GM18873 (cell line): ENCODE data around the gene HYI.
"Not testable (repeated sequence)": the region's sequence is repeated elsewhere in the genome, so short reads cannot be mapped to it uniquely, and the experiment has no call there.

Experiments
- ATAC-seq: cut with Tn5 transposase; IDR thresholded peaks from one replicate; pipeline ENCODE4 v1.9.1; 2021; ENCODE audit warnings: mild to moderate bottlenecking, moderate library complexity, moderate number of reproducible peaks; ENCODE audit not compliant: unreplicated experiment, low FRiP score

HYI gene

DNA sequence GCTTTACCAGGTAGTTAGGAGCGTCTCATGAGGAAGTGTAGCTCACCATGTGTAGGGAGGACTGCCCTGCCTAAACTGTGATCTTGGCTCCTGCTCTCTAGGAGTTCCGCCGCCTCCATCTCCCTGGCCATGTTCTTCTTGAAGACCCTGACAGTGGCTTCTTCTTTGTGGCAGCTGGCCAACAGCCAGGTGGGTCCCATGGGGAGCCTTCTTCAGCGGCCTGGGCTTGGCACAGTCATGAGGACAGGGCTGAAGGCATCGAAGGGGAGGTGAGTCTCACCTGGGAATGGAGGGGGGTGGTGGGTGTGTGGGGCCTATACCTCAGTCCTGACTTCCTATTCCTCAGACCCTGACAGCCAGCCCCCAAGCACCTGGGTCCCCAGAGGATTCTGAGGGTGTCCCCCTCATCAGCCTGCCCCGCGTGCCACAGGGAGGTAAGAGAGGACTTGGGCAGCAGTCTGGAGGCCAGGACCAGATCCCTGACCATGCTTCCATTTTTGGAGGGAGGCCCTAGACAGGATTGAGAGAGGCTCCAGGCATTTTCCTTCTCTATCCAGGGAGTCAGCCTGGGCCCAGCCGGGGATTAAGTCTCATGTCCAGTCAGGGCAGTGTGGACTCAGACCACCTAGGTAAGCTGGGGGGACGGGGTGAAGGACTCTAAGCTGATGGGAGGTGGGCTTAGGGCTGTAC, 21.4 kb downstream of the HYI start:
- no peak for ATAC-seq

DNA sequence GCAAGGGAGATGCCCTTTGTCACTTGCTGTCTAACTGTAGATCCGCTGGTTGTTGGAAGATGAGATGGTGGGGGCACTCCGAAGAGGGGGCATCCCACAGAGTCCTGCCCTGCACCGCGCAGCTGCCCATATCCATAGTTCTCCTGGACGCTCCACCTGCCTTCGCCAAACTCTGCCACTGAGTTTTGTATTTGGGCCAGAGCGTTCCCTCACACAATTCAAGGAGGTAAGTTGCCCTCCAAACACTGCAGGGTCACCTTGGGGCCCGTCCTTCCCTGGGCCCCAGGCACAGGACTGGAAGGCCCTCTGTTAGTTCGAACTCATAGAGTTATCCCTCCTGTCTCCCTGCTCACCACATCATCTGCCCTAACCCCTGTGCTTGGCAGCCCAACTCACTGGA, 22.1 kb downstream of the HYI start:
- no peak for ATAC-seq

DNA sequence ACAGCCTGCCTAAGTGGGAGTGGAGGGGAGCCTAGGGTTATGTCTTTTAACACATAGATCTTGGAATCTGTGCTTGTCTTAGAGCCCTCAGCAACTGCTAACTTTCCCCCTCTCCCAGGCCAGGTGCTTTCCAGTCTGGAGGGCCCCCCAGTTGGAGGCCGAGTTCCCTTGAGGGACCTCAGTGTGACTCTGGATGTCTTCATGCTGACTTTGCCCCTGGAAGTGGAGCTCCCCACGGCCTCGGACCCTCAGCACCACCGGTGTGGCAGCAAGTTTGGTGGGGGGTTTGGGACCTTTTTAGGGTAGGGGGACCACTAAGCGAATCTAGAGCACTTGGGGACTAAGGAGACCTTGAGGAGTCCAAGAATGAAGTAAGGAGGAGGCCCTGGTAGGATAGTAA, 22.9 kb downstream of the HYI start:
- no peak for ATAC-seq

DNA sequence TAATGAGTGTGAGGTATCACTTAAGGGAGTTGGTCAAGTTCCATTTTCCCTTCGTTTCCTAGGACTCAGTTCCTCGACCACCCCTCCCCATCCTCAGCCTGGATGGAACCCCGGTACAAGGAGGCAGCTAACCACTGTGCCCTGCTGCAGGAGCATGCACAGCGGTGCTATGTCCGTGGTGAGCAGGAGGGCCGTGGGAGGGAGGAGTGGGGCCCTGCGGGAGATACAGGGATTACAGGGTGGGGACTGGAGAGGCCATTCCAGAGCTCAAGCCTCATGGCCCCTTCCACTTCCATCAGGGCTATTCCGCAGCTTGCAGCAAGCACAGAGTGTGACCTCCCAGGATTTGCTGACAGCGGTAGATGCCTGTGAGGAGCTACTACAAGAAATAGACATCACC, 25.8 kb downstream of the HYI start:
- no peak for ATAC-seq

DNA sequence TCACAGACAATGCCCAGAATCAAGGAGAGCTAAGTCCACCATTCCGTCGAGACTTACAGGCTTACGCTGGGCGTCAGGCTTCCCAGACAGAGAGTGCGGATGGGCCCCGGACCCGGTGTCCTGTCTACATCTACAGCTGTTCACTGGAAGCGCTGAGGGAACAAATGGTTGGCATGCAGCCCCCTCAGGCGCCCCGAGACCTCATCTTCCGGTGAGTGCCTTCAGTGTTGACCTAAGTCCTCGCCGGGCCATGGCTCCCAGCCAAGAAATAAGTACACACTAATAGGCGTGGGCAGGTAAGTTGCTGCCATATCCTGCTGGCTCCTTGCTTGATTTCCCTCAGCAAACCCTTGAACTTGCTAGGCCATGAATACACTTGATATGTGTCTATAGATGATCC, 26.2 kb downstream of the HYI start:
- ATAC-seq, result no peak

DNA sequence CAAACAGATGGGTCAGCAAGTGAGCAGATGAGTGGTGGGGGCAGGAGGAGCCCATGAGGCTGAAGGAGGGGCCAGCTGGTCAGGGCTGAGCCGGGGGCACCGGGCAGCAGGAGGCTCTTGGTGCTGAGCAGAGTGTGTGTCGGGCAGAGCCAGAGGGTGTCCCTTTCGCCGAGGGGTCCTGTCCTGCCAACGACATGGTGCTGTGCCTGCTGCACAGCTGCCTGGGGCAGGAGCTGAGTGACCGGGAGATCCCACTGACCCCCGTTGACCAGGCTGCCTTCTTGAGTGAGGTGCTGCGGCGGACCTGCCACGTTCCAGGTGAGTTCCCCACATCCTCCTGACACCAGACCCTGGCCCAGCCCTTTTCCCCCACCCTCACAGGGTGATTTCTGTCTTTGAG, 27.5 kb downstream of the HYI start:
- ATAC-seq, result no peak

DNA sequence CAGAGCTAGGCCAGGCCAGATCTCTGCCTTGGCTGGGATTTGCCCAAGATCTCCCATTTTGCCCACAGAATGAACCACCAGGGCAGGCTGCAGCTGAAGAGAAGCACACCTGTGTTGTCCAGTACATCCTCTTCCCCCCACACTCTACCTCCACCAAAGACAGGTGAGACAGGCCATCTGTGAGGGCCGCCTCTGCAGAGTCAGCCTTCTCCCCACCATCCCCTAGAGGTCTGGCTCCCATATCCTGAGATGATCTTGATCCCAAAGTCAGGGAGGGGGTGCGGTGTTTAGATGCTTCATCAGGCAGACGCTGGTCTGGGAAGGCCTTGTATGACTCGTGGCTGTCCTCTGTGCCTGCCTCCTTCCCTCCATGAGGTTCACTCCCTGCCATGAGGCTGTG, 28.7 kb downstream of the HYI start:
- no peak for ATAC-seq

DNA sequence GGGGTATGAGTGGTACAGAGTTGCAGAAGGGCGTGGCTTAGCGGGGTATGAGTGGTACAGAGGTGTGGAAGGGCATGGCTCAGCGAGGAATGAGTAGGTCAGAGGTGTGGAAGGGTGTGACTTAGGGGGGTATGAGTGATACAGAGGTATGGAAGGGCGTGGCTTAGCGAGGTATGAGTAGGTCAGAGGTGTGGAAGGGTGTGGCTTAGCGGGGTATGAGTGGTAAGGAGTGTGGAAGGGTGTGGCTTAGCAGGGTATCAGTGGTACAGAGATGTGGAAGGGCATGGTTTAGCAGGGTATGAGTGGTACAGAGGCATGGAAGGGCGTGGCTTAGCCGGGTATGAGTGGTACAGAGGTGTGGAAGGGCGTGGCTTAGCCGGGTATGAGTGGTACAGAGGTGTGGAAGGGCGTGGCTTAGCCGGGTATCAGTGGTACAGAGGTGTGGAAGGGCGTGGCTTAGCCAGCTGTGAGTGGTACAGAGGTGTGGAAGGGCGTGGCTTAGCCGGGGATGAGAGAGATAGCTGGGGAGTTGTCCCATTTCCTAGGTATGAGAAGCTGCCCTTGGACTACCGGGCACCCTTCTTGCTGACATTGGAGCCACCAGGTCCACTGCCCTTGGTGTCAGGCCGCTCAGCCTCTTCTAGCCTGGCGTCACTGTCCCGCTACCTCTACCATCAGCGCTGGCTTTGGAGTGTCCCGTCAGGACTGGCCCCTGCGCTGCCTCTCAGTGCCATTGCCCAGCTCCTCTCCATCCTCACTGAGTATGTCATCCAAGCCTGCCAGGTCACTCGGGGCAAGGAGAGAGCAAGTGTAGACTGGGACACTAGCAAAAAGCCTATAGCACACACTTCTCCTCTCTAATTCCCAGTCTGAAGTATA, 29.8 kb downstream of the HYI start:
- ATAC-seq, result no peak

DNA sequence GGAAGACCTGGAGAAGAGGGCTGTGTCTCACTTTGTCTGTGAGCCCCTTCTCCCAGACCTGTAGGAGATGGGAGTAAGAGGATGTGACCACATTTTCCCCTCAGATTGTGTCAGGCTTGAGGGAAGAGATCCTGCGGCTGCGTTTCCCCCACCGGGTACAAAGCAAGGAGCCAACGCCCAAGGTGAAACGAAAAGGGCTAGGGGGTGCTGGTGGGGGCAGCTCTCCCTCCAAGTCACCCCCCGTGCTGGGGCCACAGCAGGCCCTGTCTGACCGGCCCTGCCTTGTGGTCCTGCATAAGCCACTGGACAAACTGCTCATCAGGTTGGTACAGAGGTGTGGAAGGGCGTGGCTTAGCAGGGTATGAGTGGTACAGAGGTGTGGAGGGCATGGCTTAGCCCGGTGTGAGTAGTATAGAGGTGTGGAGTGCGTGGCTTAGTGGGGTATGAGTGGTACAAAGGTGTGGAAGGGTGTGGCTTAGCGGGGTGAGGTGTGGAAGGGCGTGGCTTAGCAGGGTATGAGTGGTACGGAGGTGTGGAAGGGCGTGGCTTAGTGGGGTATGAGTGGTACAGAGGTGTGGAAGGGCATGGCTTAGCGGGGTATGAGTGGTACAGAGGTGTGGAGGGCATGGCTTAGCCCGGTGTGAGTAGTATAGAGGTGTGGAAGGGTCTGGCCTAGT, 30.6 kb downstream of the HYI start:
- no peak for ATAC-seq

DNA sequence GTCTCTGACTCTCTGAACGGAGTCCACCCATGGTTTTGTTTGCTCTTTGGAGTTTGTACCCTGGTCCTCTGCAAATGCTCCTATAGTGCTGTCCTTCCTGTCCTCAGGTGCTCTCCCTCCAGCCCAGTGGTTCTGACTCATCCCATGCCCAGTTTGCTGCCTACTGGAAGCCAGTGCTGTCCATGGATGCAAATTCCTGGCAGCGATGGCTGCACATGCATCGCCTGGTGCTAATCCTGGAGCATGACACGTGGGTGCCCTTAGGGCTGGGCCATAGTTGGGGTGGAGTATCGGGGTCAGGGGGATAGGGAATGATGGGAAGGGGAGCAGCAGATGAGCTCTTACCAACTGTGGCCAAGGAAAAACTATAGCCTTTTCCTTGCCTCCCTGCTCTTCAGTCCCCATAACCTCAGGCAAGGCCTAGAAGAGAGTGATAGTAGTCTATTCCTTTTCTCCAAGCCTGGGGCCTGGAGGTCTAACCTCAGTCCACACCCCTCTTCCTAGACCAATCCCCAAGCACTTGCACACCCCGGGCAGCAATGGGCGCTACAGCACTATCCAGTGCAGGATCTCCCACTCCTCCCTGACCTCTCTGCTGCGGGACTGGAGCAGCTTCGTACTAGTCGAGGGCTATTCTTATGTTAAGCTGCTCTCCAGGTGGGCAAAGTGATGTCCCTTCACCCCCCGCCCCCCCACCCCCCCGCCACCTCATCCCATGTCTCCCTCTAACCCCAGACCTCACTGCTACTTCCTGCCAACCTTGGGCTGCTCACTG, 31.6 kb downstream of the HYI start:
- ATAC-seq, result no peak

DNA sequence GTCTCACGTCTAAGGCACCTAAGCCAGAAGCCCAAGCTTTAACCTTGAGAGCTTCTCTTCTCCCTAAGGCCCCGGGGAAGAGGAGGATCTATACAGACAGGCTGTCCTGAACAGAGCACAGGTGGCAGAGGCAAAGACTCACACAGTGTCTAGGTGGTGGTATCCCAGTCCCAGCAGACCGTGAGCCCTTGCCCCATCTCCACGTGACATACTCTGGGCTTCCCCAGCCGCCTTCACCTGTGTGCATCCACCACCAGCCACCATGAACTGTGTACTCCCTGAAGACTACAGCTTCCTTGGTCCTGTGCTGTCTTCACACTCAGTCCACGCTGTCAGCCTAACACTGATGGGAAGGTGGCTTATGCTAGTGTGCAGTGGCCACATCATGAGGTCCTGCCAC, 32.3 kb downstream of the HYI start:
- ATAC-seq, result no peak

DNA sequence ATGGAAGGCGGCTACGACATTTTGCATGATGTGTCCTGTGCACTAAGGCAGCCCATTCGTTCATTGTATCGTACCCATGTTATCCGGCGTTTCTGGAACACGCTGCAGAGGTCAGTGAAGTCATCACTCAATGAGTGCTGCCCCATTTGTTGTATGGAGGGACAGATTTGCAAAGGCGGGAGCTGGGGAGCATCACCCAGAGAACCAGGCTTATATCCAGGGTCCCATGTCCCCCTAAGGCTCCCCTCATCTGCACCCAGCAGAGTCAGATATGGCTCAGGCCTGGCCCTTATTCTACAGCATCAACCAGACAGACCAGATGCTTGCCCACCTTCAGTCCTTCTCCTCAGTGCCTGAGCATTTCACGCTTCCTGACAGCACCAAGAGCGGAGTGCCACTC, 32.9 kb downstream of the HYI start:
- ATAC-seq, result no peak

DNA sequence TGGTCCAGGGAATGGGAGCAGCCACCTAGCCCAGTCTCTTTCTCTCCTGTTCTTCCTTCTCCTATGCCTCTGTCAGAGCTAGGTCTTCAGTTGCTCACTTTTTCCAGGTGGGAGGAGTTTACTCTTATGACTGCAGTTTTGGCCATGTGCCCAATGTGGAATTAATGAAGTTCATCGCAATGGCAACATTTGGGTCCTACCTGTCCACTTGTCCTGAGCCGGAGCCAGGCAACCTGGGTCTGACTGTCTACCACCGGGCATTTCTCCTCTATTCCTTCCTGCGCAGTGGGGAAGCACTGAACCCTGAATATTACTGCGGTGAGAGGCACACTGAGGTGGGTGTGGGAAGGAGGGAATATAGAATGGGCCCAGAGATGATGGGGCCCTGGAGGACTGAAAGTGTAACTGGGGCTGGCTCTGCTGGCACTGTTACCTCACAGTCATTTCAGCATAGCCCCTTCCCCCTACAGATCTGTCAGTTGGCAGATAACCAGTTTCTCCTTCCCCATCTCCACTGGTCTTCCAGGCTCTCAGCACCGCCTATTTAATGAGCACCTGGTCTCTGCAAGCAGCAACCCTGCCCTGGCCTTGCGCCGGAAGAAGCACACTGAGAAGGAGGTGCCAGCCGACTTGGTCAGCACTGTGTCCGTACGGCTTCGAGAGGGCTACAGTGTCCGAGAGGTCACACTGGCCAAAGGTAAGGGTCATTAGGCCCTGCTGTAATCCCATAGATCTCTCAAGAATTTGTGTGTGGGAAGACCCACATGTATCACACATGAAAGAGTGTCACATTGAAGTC, 33.9 kb downstream of the HYI start:
- no peak for ATAC-seq

DNA sequence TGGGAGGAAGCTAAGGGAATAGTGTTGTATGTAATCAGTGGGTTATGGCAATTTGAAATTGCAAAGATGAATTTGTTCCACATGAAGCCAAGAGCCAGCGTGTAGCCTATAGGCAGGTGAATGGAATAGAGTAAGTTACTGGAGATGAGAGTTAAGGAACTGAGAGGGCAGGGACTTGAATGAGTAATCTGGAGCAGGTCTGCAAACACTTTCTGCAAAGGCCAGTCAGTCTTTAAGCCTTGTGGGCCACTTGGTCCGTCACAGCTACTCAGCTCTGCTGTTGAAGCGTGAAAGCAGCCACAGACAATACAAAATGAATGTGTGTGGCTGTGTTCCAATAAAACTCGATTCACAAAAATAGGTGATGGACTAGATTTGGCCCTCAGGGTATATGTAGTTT, 34.9 kb downstream of the HYI start:
- no peak for ATAC-seq

DNA sequence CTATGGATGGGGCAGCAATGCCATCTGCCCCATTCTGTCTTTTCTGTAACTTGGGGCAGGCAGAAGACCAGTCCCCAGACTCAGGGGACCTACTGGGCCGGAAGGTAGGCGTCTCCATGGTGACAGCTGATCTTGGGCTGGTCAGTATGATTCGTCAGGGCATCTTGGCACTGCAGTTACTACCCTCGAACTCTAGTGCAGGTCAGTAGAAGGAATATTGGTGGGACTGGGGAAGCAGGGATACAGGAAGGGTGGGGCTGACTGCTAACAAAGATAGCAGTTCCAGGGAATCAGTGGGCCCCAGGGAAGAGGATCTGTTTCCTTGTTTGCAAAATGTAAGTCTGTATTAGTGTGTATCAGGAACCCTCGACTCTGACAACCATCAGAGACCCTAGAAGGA, 37.8 kb downstream of the HYI start:
- ATAC-seq, result no peak

DNA sequence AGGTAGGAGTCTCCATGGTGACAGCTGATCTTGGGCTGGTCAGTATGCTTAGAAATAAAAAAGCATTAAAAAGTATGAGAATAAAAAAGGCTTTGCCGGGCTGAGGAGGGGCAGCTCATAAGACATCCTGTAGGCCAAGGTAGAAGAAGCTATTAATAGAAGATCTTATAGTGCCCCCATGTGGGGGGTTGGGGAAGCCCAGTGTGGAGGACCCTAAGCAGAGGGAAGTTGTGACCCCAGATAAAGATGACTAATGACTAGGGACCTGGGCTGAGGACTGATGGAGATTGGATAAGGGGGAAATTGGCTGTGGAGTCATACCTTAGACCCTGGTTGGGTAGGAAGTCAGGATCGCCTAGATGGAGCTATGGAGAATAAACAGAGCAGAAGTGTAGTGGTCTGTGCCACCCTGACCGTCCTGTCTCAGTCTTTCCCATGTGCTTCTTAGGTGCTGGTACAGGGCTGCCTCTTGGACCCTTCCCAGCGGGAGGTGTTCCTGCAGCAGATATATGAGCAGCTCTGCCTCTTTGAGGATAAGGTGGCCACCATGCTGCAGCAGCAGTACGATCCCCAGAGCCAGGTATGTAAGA, 39.0 kb downstream of the HYI start:
- no peak for ATAC-seq

DNA sequence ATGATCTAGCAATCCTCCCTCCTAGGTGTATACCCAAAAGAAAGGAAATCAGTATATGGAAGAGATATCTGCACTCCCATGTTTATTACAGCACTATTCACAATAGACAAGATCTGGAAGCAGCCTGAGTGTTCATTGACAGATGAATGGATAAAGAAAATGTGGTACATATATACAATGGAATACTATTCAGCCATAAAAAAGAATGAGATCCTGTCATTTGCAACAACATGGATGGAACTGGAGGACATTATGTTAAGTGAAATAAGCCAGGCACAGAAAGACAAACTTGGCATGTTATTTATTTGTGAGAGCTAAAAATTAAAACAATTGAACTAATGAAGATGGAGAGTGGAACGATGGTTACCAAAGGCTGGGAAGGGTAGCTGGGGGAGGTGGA, 40.3 kb downstream of the HYI start:
- not testable (repeated sequence) for ATAC-seq

DNA sequence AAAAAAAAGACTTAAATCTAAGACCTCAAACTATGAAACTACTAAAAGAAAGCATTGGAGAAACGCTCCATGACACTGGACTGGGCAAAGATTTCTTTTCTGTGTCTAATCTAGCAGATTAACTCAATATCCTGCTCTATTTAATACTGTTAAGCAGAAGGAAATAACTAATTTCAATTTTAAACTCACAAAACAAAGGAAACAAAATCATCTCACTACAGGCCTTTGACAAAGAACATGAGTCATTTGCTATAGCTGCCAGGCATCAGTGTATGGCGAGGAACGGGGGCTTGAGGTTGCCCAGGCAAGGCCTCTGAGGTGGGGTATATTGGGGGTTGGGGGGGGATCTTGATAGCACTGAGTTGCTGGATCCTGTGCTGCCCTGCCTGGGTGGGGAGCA, 43.2 kb downstream of the HYI start:
- no peak for ATAC-seq

DNA sequence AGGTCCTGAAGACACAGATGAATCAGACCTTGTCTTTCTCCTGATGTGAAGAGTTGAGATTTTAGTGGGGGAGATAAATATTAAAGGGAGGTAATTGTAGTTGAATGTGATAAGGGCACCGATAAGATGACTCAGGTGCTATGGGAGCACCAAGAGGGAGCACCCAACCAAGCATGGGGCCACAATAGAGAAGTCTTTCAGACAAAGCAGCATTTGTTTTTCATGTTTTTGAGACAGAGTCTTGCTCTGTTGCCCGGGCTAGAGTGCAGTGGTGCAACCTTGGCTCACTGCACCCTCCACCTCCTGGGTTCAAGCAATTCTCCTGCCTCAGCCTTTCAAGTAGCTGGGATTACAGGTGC, 47.9 kb downstream of the HYI start:
- ATAC-seq, result no peak
